Lung (tissue), 12 donors: ENCODE data around the gene CFAP99. TPM values are rescaled to one million over a fixed set of nuclear protein-coding genes. Genes with fewer than 3 reads are reported as not detected.

ENCODE experiments used
- ATAC-seq: fragments of 200-7000 bp; cut with Tn5 transposase; one replicate; pipeline ENCODE4 v1.9.1; 2020; ENCODE audit warnings: moderate number of reproducible peaks; ENCODE audit not compliant: insufficient read depth, low FRiP score
- DNase-seq, 3 donors: peaks; one replicate each; pipeline ENCODE4 v3.0.0-alpha.2; 2013 to 2017
- H3K27ac ChIP-seq, 2 donors: one replicate each; pipeline ENCODE4 v1.5.1; 2013; ENCODE audit warnings: mild to moderate bottlenecking in 2 of 2, moderate library complexity in 2 of 2, control low read depth in 1 of 2, inconsistent platforms in 1 of 2, low read depth in 1 of 2, low read length in 1 of 2
- H3K27me3 ChIP-seq, 3 donors: one replicate each; pipeline ENCODE4 v1.5.1; 2013; ENCODE audit warnings: low read length in 2 of 3; ENCODE audit not compliant: control insufficient read depth in 3 of 3, insufficient read depth in 3 of 3
- H3K36me3 ChIP-seq, 4 donors: one replicate each; pipeline ENCODE4 v1.5.1; 2013; ENCODE audit warnings: low read length in 4 of 4, mild to moderate bottlenecking in 1 of 4, moderate library complexity in 1 of 4; ENCODE audit not compliant: control insufficient read depth in 4 of 4, insufficient read depth in 4 of 4
- H3K4me1 ChIP-seq, 5 donors: one replicate each; pipeline ENCODE4 v1.5.1; 2013; ENCODE audit warnings: low read length in 5 of 5, mild to moderate bottlenecking in 2 of 5, moderate library complexity in 1 of 5; ENCODE audit not compliant: control insufficient read depth in 5 of 5, insufficient read depth in 5 of 5
- H3K4me3 ChIP-seq: one replicate; pipeline ENCODE4 v1.5.1; 2013; ENCODE audit warnings: mild to moderate bottlenecking, control low read depth, moderate library complexity
- H3K9ac ChIP-seq, 2 donors: one replicate each; pipeline ENCODE4 v1.5.1; 2013; ENCODE audit warnings: low read length in 2 of 2, control low read depth in 1 of 2; ENCODE audit not compliant: insufficient read depth in 1 of 2
- H3K9me3 ChIP-seq, 4 donors: one replicate each; pipeline ENCODE4 v1.5.1; 2013; ENCODE audit warnings: low read length in 3 of 4, mild to moderate bottlenecking in 1 of 4, moderate library complexity in 1 of 4; ENCODE audit not compliant: control insufficient read depth in 4 of 4, insufficient read depth in 3 of 4
- WGBS, 2 donors: extraction: QIAGEN DNeasy Blood & Tissue Kit; methylation state at CpG; one replicate each; pipeline ENCODE4 v1.1.7; 2013; 5-methylcytosine and 5-hydroxymethylcytosine counted together
- polyA plus RNA-seq, 2 donors: library from polyadenylated mRNA; stranded (reverse); fragments of 200-250 nt; gene quantifications; one replicate each; pipeline ENCODE4 v1.2.1, GENCODE V29; 2013
- total RNA-seq, 2 donors: library from RNA; depleted of rRNA in 1 of 2; stranded (reverse); fragments of >200 nt in 1 of 2; gene quantifications; one replicate each; pipeline ENCODE4 v1.2.1, GENCODE V29; 2014 to 2021
- TF ChIP-seq, protein P1 (sequence below): IDR thresholded peaks from 2 replicates; pipeline ENCODE4 v1.5.1; 2012; ENCODE audit warnings: mild to moderate bottlenecking; ENCODE audit errors: control extremely low read depth, extremely low read depth
- donor health status: control.
- donor health status: control.
- donor health status: Bipolar disorder and iron deficiency.
- donor health status: healthy.
- donor health status: DM: yes; HTN: yes; CAD: no.

CFAP99 gene
- total and polyA plus RNA-seq, 4 donors = 2.1 to 12.1 (median 2.3) TPM

DNA sequence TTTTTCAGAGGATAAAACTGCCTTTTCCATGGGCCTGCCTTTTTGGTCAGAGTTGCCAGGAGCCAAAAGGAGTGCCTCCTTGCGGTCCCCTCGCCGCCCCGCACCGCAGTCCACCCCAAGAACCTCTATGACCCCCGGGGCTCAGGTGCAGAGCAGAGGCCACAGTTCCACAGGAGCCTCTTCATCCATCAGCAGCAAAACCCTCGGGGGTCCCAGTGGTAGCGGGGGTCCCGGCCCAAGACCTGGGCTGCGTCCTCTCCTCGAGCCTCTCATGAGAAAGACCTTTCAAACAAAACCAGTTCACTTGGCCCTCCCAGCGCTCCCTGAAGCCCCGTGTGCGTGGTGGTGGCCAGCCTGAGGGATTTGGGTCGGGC, 17.2 kb upstream of the CFAP99 start:
- no peak overlapping the region for H3K27ac ChIP-seq
- ATAC-seq (no peak), DNase-seq (no peak)
- peaks cover 0 to 27% (median 4%) of the 10 kb centered on the region in 3 donors for H3K27me3 ChIP-seq
- no peak overlapping the region for H3K9ac ChIP-seq
- no peaks in the 10 kb centered on the region for H3K36me3 ChIP-seq
- H3K4me3 ChIP-seq = no peak overlapping the region
- peaks cover 0 to 17% (median 7%) of the 10 kb centered on the region in 5 donors for H3K4me1 ChIP-seq
- 45 to 49% methylated on average over 15 of the region's 15 CpGs for WGBS, 2 donors
- TF ChIP-seq, protein P1, sequence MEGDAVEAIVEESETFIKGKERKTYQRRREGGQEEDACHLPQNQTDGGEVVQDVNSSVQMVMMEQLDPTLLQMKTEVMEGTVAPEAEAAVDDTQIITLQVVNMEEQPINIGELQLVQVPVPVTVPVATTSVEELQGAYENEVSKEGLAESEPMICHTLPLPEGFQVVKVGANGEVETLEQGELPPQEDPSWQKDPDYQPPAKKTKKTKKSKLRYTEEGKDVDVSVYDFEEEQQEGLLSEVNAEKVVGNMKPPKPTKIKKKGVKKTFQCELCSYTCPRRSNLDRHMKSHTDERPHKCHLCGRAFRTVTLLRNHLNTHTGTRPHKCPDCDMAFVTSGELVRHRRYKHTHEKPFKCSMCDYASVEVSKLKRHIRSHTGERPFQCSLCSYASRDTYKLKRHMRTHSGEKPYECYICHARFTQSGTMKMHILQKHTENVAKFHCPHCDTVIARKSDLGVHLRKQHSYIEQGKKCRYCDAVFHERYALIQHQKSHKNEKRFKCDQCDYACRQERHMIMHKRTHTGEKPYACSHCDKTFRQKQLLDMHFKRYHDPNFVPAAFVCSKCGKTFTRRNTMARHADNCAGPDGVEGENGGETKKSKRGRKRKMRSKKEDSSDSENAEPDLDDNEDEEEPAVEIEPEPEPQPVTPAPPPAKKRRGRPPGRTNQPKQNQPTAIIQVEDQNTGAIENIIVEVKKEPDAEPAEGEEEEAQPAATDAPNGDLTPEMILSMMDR = no peak
- H3K9me3 ChIP-seq = no peaks in the 10 kb centered on the region

DNA sequence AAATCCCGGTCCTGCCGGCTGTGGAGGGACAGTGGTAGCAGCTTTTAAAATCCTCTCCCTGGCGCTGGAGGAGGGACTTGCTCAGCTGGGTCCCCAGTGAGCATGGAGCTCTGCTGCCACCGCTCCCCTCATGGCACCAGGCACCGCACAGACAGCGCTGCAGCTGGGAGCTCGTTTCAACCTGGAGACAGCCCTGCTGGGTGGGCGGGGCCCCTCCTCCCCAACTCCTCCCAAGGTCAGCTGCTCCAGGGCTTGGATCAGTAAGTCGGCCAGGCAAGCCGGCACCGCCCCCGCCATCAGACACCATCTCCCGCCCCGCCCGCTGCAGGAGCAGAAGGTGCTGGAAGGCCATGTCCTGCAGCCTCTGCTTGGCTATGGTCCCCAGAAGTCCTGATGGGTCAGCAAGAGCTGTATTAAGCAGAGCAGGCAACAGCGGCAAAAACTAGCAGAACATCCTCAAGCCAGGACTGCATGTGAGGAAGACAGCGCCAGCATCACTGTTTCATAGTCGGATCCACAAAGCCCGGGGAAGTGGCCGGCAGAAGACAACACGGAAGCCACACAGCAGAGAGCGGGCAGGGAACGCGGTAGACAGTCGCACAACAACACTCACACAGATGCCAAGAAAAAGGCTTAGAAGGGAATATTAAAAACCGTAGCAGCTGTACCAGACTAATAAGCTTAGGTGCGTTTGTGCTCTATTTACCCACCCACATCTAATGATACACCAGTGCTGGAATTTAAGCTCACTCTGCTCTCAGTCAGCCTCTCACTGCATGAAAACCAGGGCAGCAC, 16.5 kb upstream of the CFAP99 start:
- Histone ChIP-seq H3K4me1 (peaks cover 0 to 17% (median 7%) of the 10 kb centered on the region in 5 donors), H3K36me3 (no peaks in the 10 kb centered on the region), H3K9ac (no peak overlapping the region), H3K27ac (no peak overlapping the region), H3K27me3 (peaks cover 0 to 27% (median 4%) of the 10 kb centered on the region in 3 donors), H3K4me3 (no peak overlapping the region), H3K9me3 (no peaks in the 10 kb centered on the region)
- peak; percentile 60 for ATAC-seq
- DNase-seq = peak in 1 of 3 donors; percentile 34
- WGBS, 2 donors = 4 to 12% methylated on average over 27 of the region's 27 CpGs
- TF ChIP-seq, protein P1 = no peak

DNA sequence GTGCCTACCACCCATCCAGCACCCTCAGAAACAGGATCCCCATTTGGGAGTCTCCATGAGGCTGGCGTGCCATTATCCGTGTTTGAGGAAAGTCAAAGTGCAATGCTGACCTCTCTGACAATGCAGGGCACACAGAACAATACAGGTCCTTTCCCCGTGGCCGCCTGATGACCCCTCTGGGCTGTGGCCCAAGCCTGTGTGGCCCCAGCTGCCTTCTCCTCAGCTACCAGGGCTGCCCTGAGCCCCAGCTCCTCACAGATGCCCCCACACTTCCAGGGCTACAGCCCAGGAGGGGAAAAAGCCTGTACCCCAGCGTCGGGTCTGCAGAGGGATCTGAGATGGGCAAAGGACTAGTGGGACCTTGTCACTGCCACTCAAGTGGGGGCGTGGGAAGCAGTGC, 15.8 kb upstream of the CFAP99 start:
- TF ChIP-seq, protein P1 = no peak
- Histone ChIP-seq H3K4me3 (no peak overlapping the region), H3K36me3 (no peaks in the 10 kb centered on the region), H3K4me1 (peaks cover 0 to 17% (median 7%) of the 10 kb centered on the region in 5 donors), H3K9ac (no peak overlapping the region), H3K9me3 (no peaks in the 10 kb centered on the region), H3K27ac (no peak overlapping the region), H3K27me3 (peaks cover 0 to 22% (median 4%) of the 10 kb centered on the region in 3 donors)
- no peak for DNase-seq
- 58 to 73% methylated on average over 7 of the region's 7 CpGs for WGBS, 2 donors
- ATAC-seq = no peak
